ENCODE measurements around the gene NMRK2. TPM values are rescaled to one million over a fixed set of nuclear protein-coding genes. Genes with fewer than 3 reads are reported as not detected.

The NMRK2 gene
- total RNA-seq, 1 donor from 2014 or later = 0.77 TPM

DNA sequence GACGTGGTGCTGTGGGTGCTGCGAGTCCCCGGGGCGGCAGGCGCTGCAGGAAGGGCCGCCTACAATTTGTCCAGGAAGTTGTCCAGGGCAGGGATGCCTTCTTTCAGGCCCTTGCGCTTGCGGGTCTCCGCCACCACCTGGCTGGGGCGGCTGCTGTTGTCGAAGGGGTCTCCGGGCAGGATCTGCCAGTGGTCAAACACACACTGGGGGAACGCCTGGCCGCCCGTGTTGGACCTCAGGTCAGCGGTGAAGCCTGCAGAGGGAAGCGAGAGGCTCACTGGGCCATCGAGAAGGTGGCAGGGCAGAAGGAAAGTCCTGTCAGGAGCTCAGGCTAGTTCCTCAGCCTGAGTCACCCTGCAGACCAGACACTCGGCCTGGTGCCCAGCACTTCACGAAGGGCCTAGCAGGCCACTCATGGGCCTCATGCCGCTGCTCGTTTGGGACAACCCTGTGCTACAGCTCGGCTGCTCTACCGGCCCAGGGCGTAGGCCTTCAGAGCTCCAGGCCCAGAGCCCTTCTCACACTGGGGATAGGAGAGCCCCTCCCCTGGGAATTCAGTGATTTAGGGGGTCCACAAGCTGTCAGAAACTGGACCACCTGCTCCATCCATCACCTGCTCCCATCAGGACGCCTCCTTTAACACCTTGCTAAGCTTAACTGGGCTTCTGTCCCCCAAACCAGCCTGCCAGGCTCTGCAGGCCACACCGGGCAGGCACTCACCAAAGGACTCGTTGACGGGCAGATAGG is 43.8 kb downstream of the NMRK2 start:
- H3K27ac ChIP-seq = no peak overlapping the region
- no peak overlapping the region for H2AFZ ChIP-seq (replicated peaks)
- peaks cover 73% of the 10 kb centered on the region for H3F3A ChIP-seq (ENCODE audit: low read depth)
- no peaks in the 10 kb centered on the region for H3K9me3 ChIP-seq (ENCODE audit: low read depth)
- no peaks in the 10 kb centered on the region for H3K4me1 ChIP-seq
- no peaks in the 10 kb centered on the region for H3K4me1 Mint-ChIP-seq
- H3K4me2 ChIP-seq = no peak overlapping the region
- no peak overlapping the region for H3K27ac Mint-ChIP-seq
- no peak overlapping the region for H3K4me3 ChIP-seq
- TF ChIP-seq EZH2phosphoT487 (IDR thresholded peaks at IDR 0.05) = no peak
- DNase-seq (ENCODE audit: low spot score) = no peak
- H3K36me3 Mint-ChIP-seq = peaks cover 19% of the 10 kb centered on the region
- H3K36me3 ChIP-seq = peaks cover 5% of the 10 kb centered on the region
- H3K9ac ChIP-seq = no peak overlapping the region
- no peaks in the 10 kb centered on the region for H3K9me3 Mint-ChIP-seq
- H3K4me3 Mint-ChIP-seq = no peak overlapping the region
- peaks cover 7% of the 10 kb centered on the region for H3K27me3 Mint-ChIP-seq (ENCODE audit: insufficient read depth, low read depth)
- H4K20me1 ChIP-seq (ENCODE audit: low read depth) = peaks cover 78% of the 10 kb centered on the region
- no peaks in the 10 kb centered on the region for H3K27me3 ChIP-seq
- peaks cover 49% of the 10 kb centered on the region for H3K79me2 ChIP-seq (ENCODE audit: low read depth)

DNA sequence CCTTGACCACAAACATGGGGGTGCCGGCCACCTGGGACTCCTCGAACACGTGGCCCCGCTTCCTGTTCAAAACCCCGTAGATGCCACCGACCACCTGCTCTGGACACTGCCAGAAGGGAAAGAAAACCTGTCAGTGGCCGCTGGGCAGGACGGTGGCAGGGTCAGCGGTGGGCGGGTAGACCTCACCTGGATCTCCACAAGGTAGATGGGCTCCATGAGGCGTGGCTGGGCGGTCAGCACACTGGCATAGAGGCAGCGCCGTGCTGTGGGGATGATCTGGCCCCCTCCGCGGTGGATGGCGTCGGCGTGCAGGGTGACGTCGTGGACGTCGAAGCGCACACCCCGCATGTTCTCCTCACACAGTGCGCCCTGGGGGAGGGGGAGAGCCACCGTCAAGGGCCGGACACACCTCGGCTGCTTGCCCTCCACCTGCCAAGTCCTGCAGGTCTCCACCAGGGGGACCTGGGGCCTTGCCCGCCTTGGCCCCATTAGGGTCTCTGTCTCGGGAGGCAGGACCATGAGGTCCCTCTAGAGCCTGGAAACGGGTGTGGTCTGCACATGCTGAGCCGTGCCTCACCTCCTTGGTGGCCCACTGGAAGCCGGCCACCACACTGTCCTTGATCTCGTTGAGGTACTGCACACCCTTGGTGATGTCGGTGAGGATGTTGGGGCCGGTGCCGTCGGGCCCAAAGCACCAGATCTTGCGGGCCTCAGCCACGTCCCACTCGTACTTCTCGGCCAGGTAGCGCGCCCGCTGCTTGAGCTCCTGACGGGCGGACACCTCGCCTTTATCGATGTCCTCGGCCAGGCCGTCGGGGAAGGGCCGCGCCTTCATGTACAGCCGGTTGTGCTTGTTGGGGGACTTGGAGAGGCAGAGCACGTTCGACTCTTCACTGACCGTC is 44.6 kb downstream of the NMRK2 start:
- Mint-ChIP-seq H3K27me3 (ENCODE audit: insufficient read depth, low read depth) (peaks cover 4% of the 10 kb centered on the region), H3K9me3 (no peaks in the 10 kb centered on the region), H3K4me3 (no peak overlapping the region), H3K36me3 (peaks cover 21% of the 10 kb centered on the region), H3K27ac (no peak overlapping the region), H3K4me1 (no peaks in the 10 kb centered on the region)
- Histone ChIP-seq H3K79me2 (ENCODE audit: low read depth) (peaks cover 58% of the 10 kb centered on the region), H3K27ac (no peak overlapping the region), H3K36me3 (peaks cover 5% of the 10 kb centered on the region), H3K4me2 (no peak overlapping the region), H4K20me1 (ENCODE audit: low read depth) (peaks cover 79% of the 10 kb centered on the region), H3K9ac (no peak overlapping the region), H3F3A (ENCODE audit: low read depth) (peaks cover 73% of the 10 kb centered on the region), H3K4me3 (no peak overlapping the region), H3K9me3 (ENCODE audit: low read depth) (no peaks in the 10 kb centered on the region), H2AFZ (replicated peaks) (no peak overlapping the region), H3K4me1 (no peaks in the 10 kb centered on the region), H3K27me3 (no peaks in the 10 kb centered on the region)
- TF ChIP-seq EZH2 (IDR thresholded peaks at IDR 0.05) = no peak
- no peak for DNase-seq (ENCODE audit: low spot score)

DNA sequence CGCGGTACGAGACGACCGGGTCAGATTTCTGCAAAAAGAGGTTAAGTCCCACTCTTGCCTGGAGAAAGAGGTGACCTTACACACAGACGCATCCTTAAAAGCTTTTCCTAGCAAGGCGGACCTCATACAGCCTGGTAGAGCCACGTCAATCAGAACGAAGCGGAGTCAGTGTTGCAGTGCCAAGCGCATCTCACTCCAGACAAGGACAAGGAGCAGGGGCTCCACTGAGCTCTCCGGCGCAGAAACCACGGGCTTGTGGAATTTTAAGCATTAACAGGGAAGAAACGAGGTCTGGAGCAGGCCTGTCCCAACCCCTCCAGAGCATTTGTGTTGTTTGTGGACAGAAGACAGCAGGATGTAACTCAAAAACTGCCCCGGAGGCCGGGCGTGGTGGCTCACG is 45.3 kb downstream of the NMRK2 start:
- DNase-seq (ENCODE audit: low spot score) = no peak
- no peaks in the 10 kb centered on the region for H3K9me3 Mint-ChIP-seq
- no peak overlapping the region for H3K4me3 Mint-ChIP-seq
- Histone ChIP-seq H3K27me3 (no peaks in the 10 kb centered on the region), H3K9ac (no peak overlapping the region), H3K4me2 (no peak overlapping the region), H3K4me3 (no peak overlapping the region), H3F3A (ENCODE audit: low read depth) (peaks cover 75% of the 10 kb centered on the region), H3K79me2 (ENCODE audit: low read depth) (peaks cover 64% of the 10 kb centered on the region), H3K4me1 (no peaks in the 10 kb centered on the region), H3K9me3 (ENCODE audit: low read depth) (no peaks in the 10 kb centered on the region), H3K27ac (no peak overlapping the region), H3K36me3 (peaks cover 5% of the 10 kb centered on the region), H2AFZ (replicated peaks) (no peak overlapping the region), H4K20me1 (ENCODE audit: low read depth) (peaks cover 82% of the 10 kb centered on the region)
- peak overlapping the region; percentile 81 for H3K27ac Mint-ChIP-seq
- H3K36me3 Mint-ChIP-seq = peaks cover 27% of the 10 kb centered on the region
- TF ChIP-seq EZH2phosphoT487 (IDR thresholded peaks at IDR 0.05) (no peak), EZH2 (IDR thresholded peaks at IDR 0.05) (no peak)
- TF ChIP-seq, protein P1, sequence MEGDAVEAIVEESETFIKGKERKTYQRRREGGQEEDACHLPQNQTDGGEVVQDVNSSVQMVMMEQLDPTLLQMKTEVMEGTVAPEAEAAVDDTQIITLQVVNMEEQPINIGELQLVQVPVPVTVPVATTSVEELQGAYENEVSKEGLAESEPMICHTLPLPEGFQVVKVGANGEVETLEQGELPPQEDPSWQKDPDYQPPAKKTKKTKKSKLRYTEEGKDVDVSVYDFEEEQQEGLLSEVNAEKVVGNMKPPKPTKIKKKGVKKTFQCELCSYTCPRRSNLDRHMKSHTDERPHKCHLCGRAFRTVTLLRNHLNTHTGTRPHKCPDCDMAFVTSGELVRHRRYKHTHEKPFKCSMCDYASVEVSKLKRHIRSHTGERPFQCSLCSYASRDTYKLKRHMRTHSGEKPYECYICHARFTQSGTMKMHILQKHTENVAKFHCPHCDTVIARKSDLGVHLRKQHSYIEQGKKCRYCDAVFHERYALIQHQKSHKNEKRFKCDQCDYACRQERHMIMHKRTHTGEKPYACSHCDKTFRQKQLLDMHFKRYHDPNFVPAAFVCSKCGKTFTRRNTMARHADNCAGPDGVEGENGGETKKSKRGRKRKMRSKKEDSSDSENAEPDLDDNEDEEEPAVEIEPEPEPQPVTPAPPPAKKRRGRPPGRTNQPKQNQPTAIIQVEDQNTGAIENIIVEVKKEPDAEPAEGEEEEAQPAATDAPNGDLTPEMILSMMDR (IDR thresholded peaks at IDR 0.05) = no peak
- peaks cover 3% of the 10 kb centered on the region for H3K4me1 Mint-ChIP-seq
- H3K27me3 Mint-ChIP-seq (ENCODE audit: insufficient read depth, low read depth) = peaks cover 4% of the 10 kb centered on the region

DNA sequence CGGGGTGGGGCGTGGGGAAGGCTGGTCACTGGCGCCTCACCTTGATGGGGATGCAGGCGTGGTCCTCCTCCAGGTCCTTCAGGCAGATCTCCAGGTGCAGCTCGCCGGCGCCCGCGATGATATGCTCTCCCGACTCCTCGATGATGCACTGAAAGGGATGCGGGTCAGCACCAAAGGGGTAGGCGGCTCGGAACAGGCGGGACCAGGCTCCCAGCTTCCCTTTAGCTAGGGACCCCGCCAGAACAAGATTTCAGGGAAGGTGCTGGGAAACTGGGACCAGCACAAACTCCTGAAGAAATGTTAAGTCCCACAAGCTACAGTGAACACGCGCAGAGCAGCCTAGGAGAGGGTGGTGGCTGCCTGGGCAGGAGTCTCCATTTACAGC is 46.4 kb downstream of the NMRK2 start:
- Histone ChIP-seq H3K27me3 (no peaks in the 10 kb centered on the region), H3K4me3 (no peak overlapping the region), H3K27ac (no peak overlapping the region), H3F3A (ENCODE audit: low read depth) (peaks cover 87% of the 10 kb centered on the region), H3K79me2 (ENCODE audit: low read depth) (peaks cover 76% of the 10 kb centered on the region), H3K4me2 (no peak overlapping the region), H4K20me1 (ENCODE audit: low read depth) (peaks cover 93% of the 10 kb centered on the region), H3K4me1 (peaks cover 10% of the 10 kb centered on the region), H3K9me3 (ENCODE audit: low read depth) (no peaks in the 10 kb centered on the region), H3K36me3 (peaks cover 10% of the 10 kb centered on the region), H2AFZ (replicated peaks) (no peak overlapping the region), H3K9ac (no peak overlapping the region)
- no peaks in the 10 kb centered on the region for H3K9me3 Mint-ChIP-seq
- H3K4me1 Mint-ChIP-seq = peaks cover 14% of the 10 kb centered on the region
- H3K27me3 Mint-ChIP-seq (ENCODE audit: insufficient read depth, low read depth) = peaks cover 8% of the 10 kb centered on the region
- no peak overlapping the region for H3K4me3 Mint-ChIP-seq
- H3K36me3 Mint-ChIP-seq = peaks cover 35% of the 10 kb centered on the region
- TF ChIP-seq EZH2 (IDR thresholded peaks at IDR 0.05) (no peak), EZH2phosphoT487 (IDR thresholded peaks at IDR 0.05) (no peak)
- TF ChIP-seq, protein P1 (IDR thresholded peaks at IDR 0.05) = no peak
- H3K27ac Mint-ChIP-seq = no peak overlapping the region
- no peak for DNase-seq (ENCODE audit: low spot score)

Measured in neural progenitor cell (in vitro differentiated cells).